LoVo (cell line): ENCODE data around the gene FAAH.

Source experiments
- DNase-seq: peaks from one replicate; pipeline ENCODE4 v3.0.0-alpha.2; 2016; ENCODE audit warnings: low spot score

Gene FAAH

DNA sequence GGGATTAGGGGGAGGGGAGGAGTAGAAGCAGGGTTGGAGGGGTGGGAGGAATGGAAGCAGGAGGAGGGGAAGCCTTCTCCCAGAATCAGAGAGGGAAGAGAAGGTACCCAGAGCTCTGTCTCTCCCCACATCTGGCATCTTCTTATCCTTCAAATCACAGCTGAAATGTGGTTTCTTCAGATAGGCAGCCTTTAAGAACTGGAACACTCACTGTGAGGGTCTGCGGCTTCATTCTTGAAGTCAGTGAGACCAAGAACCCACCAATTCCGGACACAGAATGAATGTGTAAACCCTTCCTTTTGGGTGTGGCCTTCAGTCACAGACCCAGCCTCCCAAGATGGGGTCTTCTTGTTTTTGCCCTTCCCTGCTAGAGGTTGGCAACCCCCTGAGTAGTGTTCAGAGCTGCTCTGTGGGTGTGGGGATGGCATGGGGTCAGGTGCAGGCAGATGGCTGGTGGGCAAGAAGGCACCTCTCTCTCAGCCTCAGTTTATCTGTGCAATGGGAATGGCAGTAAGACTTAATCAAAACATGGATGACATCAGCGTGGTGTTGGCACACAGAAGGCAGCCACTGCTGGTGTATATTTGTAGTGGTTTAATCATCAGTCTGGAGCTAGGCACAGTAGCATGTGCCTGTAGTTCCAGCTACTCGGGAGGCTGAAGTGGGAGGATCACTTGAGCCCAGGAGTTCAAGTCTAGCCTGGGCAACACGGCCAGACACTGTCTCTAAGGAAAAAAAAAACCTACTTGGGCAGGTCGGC is 7.2 kb downstream of the FAAH start:
- DNase-seq: no peak

- DNase-seq: peak; percentile 46
Measured at GRCh38 chr1:46401964-46402626, 8.0 kb downstream of the FAAH start.

DNA sequence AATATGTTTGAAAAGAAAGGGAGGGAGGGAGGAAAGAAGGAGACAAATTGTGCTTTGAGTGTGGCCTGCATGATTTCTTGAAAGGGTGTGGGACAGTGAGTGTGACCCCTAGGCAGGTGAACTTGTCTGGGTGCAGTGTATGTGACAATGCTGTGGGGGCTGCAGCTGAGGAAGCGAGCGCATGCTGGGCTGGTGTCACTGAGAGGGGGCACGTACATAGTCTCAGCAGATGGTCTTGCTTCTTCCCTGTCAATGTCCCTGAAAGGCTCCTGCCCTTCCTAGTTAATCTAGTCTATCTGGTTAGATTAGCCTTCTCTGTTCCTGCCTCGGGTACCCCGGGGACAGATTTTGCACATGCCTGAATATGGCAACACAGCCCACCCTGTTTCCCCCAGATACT is 9.8 kb downstream of the FAAH start:
- no peak for DNase-seq

- DNase-seq: no peak
Measured at GRCh38 chr1:46404482-46405196, 10.5 kb downstream of the FAAH start.

DNA sequence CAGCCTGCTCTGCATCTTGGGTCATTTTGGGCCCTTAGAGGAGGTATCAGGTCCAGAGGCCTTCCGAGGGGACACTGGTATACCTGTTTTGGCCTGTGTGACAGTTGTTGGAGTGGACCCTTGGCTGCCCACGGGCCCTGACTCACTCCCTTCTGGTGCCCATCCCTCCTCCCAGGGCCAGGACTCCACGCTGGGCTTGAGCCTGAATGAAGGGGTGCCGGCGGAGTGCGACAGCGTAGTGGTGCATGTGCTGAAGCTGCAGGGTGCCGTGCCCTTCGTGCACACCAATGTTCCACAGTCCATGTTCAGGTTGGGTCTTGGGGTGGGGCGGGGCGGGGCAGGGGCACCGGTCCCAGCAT is 11.1 kb downstream of the FAAH start:
- no peak for DNase-seq

- DNase-seq: no peak
Measured at GRCh38 chr1:46405724-46406123, 11.6 kb downstream of the FAAH start.

- no peak for DNase-seq
Measured at GRCh38 chr1:46406881-46407608, 12.9 kb downstream of the FAAH start.

- no peak for DNase-seq
Measured at GRCh38 chr1:46407636-46408035, 13.5 kb downstream of the FAAH start.

GRCh38 chr1:46408356-46409062 is 14.4 kb downstream of the FAAH start:
- no peak for DNase-seq

DNA sequence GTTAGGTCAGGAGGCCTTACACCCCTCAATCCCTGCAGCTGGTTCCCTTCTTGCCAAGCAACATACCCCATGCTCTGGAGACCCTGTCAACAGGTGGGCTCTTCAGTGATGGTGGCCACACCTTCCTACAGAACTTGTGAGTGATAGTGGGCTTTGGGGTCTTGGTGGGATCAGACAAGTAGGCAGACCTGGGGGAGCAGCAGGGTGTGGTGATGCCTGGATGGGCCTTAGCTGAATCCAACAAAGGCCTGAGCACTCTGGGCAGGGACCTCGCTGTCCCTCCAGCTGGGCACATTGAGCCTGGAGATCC is 14.9 kb downstream of the FAAH start:
- DNase-seq: no peak

DNA sequence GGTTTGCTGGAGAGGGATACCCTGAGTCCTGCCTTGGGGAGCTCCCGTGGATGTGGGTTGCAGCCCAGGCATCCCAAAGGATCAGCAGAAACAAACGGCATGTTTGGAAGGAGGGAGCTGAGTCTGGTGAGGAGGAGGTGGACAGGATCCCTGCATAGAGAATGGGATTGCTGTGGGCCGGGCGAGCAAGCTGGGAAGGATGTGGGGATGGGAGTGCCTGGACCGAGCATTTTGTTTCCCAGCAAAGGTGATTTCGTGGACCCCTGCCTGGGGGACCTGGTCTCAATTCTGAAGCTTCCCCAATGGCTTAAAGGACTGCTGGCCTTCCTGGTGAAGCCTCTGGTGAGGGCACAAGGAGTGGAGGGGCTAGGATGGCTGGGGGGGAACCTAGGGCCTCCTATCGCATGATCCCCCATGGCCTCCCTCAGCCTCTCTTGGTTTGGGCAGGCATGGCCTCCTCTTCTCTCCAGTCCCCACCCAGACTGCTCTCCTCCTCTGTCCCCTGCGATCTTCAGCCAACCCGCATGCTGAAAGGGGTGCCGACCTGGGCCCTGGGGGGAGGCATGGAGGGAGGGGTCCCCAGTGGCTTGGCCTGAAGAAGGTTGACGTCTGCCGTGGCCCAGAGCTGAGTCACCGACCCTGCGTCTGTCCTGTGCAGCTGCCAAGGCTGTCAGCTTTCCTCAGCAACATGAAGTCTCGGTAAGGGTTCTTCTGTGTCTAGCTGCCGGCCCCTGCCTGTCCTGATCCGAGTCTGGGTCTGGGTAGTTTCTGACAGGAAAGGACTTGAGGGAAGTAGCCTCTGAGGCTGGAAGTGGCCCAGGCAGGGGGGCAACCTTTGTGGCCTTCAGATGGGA is 16.3 kb downstream of the FAAH start:
- no peak for DNase-seq

DNA sequence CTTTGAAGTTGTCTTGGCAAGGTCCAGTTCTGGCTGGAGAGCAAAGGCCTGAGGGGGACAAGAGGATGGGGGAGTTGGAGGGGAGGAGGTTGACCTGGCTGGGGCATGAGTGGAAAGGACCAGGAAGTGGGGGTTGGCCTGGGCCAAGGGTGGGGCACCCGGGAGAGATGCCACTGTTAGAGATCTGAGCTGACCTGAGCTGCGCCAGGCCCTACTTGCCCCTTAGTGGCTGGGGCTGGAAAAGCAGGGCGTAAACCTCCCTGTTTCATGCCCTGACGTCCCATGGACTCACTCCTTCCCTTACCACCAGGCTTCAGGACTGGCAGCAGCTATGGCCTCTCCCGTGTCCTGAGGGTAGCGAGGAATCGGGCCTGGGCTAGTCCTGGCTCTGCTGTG is 16.9 kb downstream of the FAAH start:
- no peak for DNase-seq

DNA sequence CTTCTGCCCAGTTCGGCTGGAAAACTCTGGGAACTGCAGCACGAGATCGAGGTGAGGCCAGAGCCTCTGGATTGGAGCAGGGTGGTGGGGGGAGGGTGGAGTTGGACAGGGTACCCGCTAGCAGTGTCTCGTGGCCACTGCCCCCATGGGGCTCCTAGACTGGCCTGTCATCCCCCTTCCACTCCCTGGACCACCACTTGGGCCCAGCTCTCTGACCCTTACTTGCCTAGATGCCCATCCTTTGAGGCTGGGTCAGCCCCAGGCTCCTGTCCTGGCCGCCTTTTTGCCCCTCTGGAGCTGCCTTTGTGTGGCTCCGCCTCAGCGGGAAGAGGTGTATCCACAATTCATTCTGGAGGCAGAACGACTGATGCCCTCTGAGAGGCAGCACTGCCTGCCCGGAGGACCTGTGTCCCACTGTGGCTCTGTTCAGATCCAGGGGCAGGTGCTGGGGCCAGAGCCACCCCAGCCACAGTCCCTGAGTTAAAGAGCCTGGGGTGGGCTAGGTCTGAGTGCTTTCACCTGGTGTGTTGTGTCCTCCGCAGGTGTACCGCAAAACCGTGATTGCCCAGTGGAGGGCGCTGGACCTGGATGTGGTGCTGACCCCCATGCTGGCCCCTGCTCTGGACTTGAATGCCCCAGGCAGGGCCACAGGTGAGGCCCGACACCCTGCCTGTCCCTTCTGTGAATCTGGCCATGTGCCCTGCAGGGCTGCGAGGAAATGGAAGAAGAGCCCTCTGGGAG is 17.7 kb downstream of the FAAH start:
- DNase-seq: no peak

- DNase-seq: no peak
Measured at GRCh38 chr1:46412893-46413595, 18.9 kb downstream of the FAAH start.

- DNase-seq: no peak
Measured at GRCh38 chr1:46413596-46413985, 19.5 kb downstream of the FAAH start.

GRCh38 chr1:46415514-46415913 is 21.4 kb downstream of the FAAH start:
- DNase-seq: no peak

DNA sequence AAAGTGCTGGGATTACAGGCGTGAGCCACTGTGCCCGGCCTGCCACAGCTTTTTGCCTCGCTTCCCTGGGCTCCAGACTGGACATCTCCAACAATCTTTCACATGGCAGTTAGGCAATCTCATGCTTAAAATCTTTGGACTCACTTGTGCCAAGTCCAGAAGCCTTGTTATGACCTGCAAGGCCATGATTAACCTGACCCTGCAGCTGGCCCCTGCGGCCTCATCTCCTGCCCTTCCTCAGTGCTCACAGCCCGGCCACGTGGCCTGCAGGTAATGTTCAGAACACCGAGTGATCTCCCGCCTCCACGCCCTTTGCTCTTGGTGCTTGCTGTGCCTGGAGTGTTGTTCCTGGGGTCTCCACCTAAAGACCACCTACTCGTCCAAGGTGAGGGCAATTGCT is 24.9 kb downstream of the FAAH start:
- DNase-seq: no peak

DNA sequence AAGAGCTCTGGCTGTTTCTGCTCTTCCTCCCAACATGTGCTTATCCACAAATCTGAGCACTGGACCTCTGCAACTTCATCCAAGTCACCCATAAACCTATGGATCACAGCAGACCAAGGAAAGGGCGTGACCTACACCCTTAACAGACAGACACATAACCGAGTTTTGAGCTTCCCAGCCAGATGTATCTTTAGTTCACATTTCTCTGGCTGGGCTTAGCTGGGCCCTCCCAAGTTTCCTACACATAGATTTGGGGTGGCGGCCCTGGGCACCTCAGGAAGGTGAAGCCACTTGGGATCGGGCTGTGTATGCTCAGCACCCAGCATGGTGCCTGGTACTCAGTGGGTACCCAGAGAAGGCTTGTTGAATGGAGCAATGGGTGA is 26.4 kb downstream of the FAAH start:
- no peak for DNase-seq

GRCh38 chr1:46421739-46422138 is 27.6 kb downstream of the FAAH start:
- no peak for DNase-seq
